B cell (primary cell): ENCODE measurements around the gene MACIR. TPM values are rescaled to one million over a fixed set of nuclear protein-coding genes. Genes with fewer than 3 reads are reported as not detected.

Experiments used
- ATAC-seq: fragments of 200-7000 bp; cut with Tn5 transposase; one replicate; pipeline ENCODE4 v1.10.0; 2021; ENCODE audit warnings: low read depth, mild to moderate bottlenecking, moderate number of reproducible peaks, moderate library complexity
- CTCF ChIA-PET: fragments of 350-600 bp; sonication (Branson Sonifier 250); formaldehyde crosslinking; loops from one replicate; lab custom pipeline; 2021; ENCODE audit warnings: antibody characterized with exemption, inconsistent platforms; lab: Charles Lee
- POLR2A ChIA-PET: fragments of 350-600 bp; sonication (Branson Sonifier 250); formaldehyde crosslinking; loops from one replicate; lab custom pipeline; 2021; ENCODE audit warnings: antibody characterized with exemption; lab: Charles Lee
- DNase-seq: peaks from one replicate; pipeline ENCODE4 v3.0.0; 2013
- H2AFZ ChIP-seq: 2 replicates; pipeline ENCODE4 v1.6.1; 2012; ENCODE audit warnings: mild to moderate bottlenecking, low read depth, low read length; ENCODE audit not compliant: insufficient read depth, poor library complexity, severe bottlenecking
- H3K27ac ChIP-seq, 2 donors: 1 replicate in 1 of 2; 2 replicates in 1 of 2; pipeline ENCODE4 v1.5.1; 2012 to 2013; ENCODE audit warnings: low read length in 2 of 2, mild to moderate bottlenecking in 2 of 2, moderate library complexity in 1 of 2
- H3K27me3 ChIP-seq, 4 experiments: fragments of 200-600 bp in 1 of 4; sonication (generic) in 1 of 4; replicated peaks in 1 of 4; 1 replicate in 2 of 4; 2 replicates in 2 of 4; pipeline versions ENCODE4 v1.6.1 to v1.7.0; 2013 to 2016; ENCODE audit warnings: low read length in 3 of 4, mild to moderate bottlenecking in 2 of 4, mixed read lengths in 1 of 4, moderate library complexity in 1 of 4; ENCODE audit not compliant: insufficient read depth in 4 of 4, control insufficient read depth in 3 of 4; ENCODE audit errors: control extremely low read depth in 1 of 4
- H3K36me3 ChIP-seq, 2 experiments: replicated peaks in 1 of 2; 1 replicate in 1 of 2; 2 replicates in 1 of 2; pipeline versions ENCODE4 v1.6.1 to v1.7.1; 2013; ENCODE audit warnings: low read length in 1 of 2; ENCODE audit not compliant: insufficient read depth in 2 of 2, control insufficient read depth in 1 of 2; ENCODE audit errors: control extremely low read depth in 1 of 2, extremely low read depth in 1 of 2
- H3K4me1 ChIP-seq, 2 donors: fragments of 200-600 bp in 1 of 2; sonication (generic) in 1 of 2; 1 replicate in 1 of 2; 2 replicates in 1 of 2; pipeline versions ENCODE4 v1.5.1 to v1.6.1; 2013 to 2017; ENCODE audit warnings: low read length in 2 of 2; ENCODE audit not compliant: control insufficient read depth in 2 of 2, insufficient read depth in 2 of 2
- H3K4me2 ChIP-seq: replicated peaks from 2 replicates; pipeline ENCODE3; 2012; ENCODE audit warnings: mild to moderate bottlenecking, low read depth, low read length; ENCODE audit not compliant: poor library complexity, severe bottlenecking
- H3K4me3 ChIP-seq, 5 experiments: fragments of 200-600 bp in 1 of 5; sonication (generic) in 1 of 5; 1 replicate in 3 of 5; 2 replicates in 2 of 5; pipeline versions ENCODE4 v1.5.1 to v1.7.0; 2011 to 2016; ENCODE audit warnings: low read length in 4 of 5, mild to moderate bottlenecking in 4 of 5, low read depth in 2 of 5, control low read depth in 1 of 5, moderate library complexity in 1 of 5; ENCODE audit not compliant: insufficient read depth in 1 of 5; ENCODE audit errors: control extremely low read depth in 1 of 5, extremely low read depth in 1 of 5
- H3K79me2 ChIP-seq: fragments of 200-600 bp; sonication (generic); one replicate; pipeline ENCODE4 v1.6.0; 2016; ENCODE audit warnings: low read length; ENCODE audit not compliant: control insufficient read depth, insufficient read depth
- H3K9ac ChIP-seq: fragments of 200-600 bp; sonication (generic); 2 replicates; pipeline ENCODE4 v1.6.1; 2017; ENCODE audit warnings: mild to moderate bottlenecking, low read length, moderate library complexity
- H3K9me3 ChIP-seq, 3 donors: one replicate each; pipeline versions ENCODE4 v1.6.1 to v1.7.1; 2013; ENCODE audit warnings: low read length in 2 of 3; ENCODE audit not compliant: control insufficient read depth in 2 of 3, insufficient read depth in 1 of 3; ENCODE audit errors: control extremely low read depth in 1 of 3
- H4K20me1 ChIP-seq: 2 replicates; pipeline ENCODE4 v1.6.0; 2012; ENCODE audit warnings: mild to moderate bottlenecking, low read length; ENCODE audit not compliant: insufficient read depth, control insufficient read depth, poor library complexity, severe bottlenecking
- H3K27ac Mint-ChIP-seq: one replicate; pipeline ENCODE4 v1.8.0; 2021; ENCODE audit warnings: mixed read lengths
- H3K27me3 Mint-ChIP-seq: one replicate; pipeline ENCODE4 v1.8.0; 2021; ENCODE audit warnings: mixed read lengths
- H3K4me1 Mint-ChIP-seq: one replicate; pipeline ENCODE4 v1.8.0; 2021; ENCODE audit warnings: mixed read lengths
- H3K4me3 Mint-ChIP-seq: one replicate; pipeline ENCODE4 v1.8.0; 2021; ENCODE audit warnings: mixed read lengths
- H3K9me3 Mint-ChIP-seq: one replicate; pipeline ENCODE4 v1.8.0; 2022; ENCODE audit warnings: mixed read lengths; ENCODE audit not compliant: insufficient read depth
- EZH2 ChIP-seq: IDR thresholded peaks from 2 replicates; pipeline ENCODE4 v1.6.1; 2012; ENCODE audit warnings: borderline replicate concordance, low read depth, mild to moderate bottlenecking, moderate library complexity, low read length; ENCODE audit not compliant: insufficient read depth, poor library complexity, severe bottlenecking
- WGBS: methylation state at CpG from one replicate; pipeline ENCODE4 v1.1.5; 2013; ENCODE audit warnings: missing lambda C conversion rate; ENCODE audit not compliant: insufficient coverage; 5-methylcytosine and 5-hydroxymethylcytosine counted together
- intact Hi-C: fragments of 100-400 bp; cut with micrococcal nuclease; formaldehyde crosslinking; loops from one replicate; pipeline ENCODE4 v1.10.0; 2022
- polyA plus RNA-seq: library from polyadenylated mRNA; depleted of rRNA; stranded (reverse); fragments of >200 nt; gene quantifications from 2 replicates; pipeline ENCODE4 v1.2.3, GENCODE V29; 2012
- total RNA-seq, 2 donors: library from RNA; stranded (reverse); fragments of 120-200 nt in 1 of 2; gene quantifications; 1 replicate in 1 of 2; 2 replicates in 1 of 2; pipeline versions ENCODE4 v1.2.3 to v1.2.4, GENCODE V29; 2013 to 2022
- TF ChIP-seq, protein P1 (sequence below): fragments of 200-600 bp; IDR thresholded peaks from one replicate; pipeline ENCODE4 v1.8.0; 2022; ENCODE audit warnings: antibody characterized with exemption, mild to moderate bottlenecking

MACIR gene
- total and polyA plus RNA-seq, 2 donors (not counting 1 experiment from before 2014, with no cell fraction given): 1.3 to 3.3 TPM

DNA sequence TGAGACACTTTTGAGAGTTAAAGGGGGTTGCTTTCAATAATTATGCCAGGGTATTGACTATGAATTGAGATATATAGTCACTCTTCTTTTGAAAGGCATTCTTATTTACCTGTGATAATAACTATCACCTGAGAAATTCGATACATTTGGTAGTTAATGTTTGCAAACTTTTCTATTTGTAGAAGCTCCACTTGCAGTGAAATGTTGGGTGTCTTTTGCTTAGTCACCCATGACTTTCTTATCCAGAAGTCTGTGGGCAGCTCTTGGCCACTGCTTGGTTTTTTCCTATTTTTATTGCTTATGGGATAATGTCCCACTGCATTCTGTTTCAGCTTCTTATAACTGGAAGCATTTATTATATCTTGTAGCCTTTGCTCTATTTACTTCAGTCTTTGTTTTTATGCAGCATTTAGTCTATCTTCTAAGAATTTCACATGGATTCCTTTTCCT lies 3.9 kb downstream of the MACIR start:
- H3K27me3 ChIP-seq: no peaks in the 10 kb centered on the region
- Mint-ChIP-seq H3K27me3 (no peaks in the 10 kb centered on the region), H3K4me3 (no peak overlapping the region), H3K9me3 (no peaks in the 10 kb centered on the region), H3K27ac (no peak overlapping the region), H3K4me1 (peaks cover 19% of the 10 kb centered on the region)
- POLR2A ChIA-PET: no interaction called here
- no peaks in the 10 kb centered on the region for H3K9me3 ChIP-seq
- H3K4me1 ChIP-seq: peaks cover 8 to 12% of the 10 kb centered on the region in 2 donors
- H3K9ac ChIP-seq: no peak overlapping the region
- H4K20me1 ChIP-seq: no peaks in the 10 kb centered on the region
- H3K4me2 ChIP-seq: no peak overlapping the region
- no peak overlapping the region for H3K4me3 ChIP-seq
- no peak for ATAC-seq
- CTCF ChIA-PET: no interaction called here
- no CpG with 5 or more reads among the region's 1 CpG for WGBS
- H3K27ac ChIP-seq: no peak overlapping the region
- H3K36me3 ChIP-seq: no peaks in the 10 kb centered on the region
- intact Hi-C loops: no loop called here
- TF ChIP-seq EZH2: no peak
- TF ChIP-seq, protein P1, sequence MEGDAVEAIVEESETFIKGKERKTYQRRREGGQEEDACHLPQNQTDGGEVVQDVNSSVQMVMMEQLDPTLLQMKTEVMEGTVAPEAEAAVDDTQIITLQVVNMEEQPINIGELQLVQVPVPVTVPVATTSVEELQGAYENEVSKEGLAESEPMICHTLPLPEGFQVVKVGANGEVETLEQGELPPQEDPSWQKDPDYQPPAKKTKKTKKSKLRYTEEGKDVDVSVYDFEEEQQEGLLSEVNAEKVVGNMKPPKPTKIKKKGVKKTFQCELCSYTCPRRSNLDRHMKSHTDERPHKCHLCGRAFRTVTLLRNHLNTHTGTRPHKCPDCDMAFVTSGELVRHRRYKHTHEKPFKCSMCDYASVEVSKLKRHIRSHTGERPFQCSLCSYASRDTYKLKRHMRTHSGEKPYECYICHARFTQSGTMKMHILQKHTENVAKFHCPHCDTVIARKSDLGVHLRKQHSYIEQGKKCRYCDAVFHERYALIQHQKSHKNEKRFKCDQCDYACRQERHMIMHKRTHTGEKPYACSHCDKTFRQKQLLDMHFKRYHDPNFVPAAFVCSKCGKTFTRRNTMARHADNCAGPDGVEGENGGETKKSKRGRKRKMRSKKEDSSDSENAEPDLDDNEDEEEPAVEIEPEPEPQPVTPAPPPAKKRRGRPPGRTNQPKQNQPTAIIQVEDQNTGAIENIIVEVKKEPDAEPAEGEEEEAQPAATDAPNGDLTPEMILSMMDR: no peak
- no peak overlapping the region for H2AFZ ChIP-seq
- H3K79me2 ChIP-seq: peaks cover 39% of the 10 kb centered on the region
- DNase-seq: no peak

- ATAC-seq (no peak), DNase-seq (no peak)
- Mint-ChIP-seq H3K27me3 (no peaks in the 10 kb centered on the region), H3K4me1 (peaks cover 19% of the 10 kb centered on the region), H3K9me3 (no peaks in the 10 kb centered on the region), H3K27ac (no peak overlapping the region), H3K4me3 (no peak overlapping the region)
- ChIA-PET CTCF (no interaction called here), POLR2A (no interaction called here)
- Histone ChIP-seq H2AFZ (no peak overlapping the region), H3K27ac (no peak overlapping the region), H3K9me3 (no peaks in the 10 kb centered on the region), H3K4me3 (no peak overlapping the region), H3K36me3 (no peaks in the 10 kb centered on the region), H3K9ac (no peak overlapping the region), H3K27me3 (no peaks in the 10 kb centered on the region), H4K20me1 (no peaks in the 10 kb centered on the region), H3K79me2 (peaks cover 39% of the 10 kb centered on the region), H3K4me2 (no peak overlapping the region), H3K4me1 (peaks cover 8 to 12% of the 10 kb centered on the region in 2 donors)
- TF ChIP-seq, protein P1: no peak
- TF ChIP-seq EZH2: no peak
- intact Hi-C loops: no loop called here
- WGBS: no CpG with 5 or more reads among the region's 2 CpGs
Observed at GRCh38 chr5:103263054-103263453, 4.5 kb downstream of the MACIR start.
